Left lung (tissue), 10 donors: ENCODE measurements around the gene FAT3. TPM values are rescaled to one million over a fixed set of nuclear protein-coding genes. Genes with fewer than 3 reads are reported as not detected.

Source experiments
- ATAC-seq: fragments of 200-7000 bp; cut with Tn5 transposase; one replicate; pipeline ENCODE4 v1.9.1; 2020; ENCODE audit warnings: moderate library complexity
- DNase-seq, 4 donors: peaks; one replicate each; pipeline ENCODE4 v3.0.0-alpha.2; 2013 to 2020
- H3K27ac ChIP-seq, 2 donors: fragments of 200-600 bp; sonication (generic) in 1 of 2; one replicate each; pipeline versions ENCODE4 v1.5.0 to v1.8.0; 2020 to 2021
- H3K27me3 ChIP-seq, 2 donors: fragments of 200-600 bp; sonication (generic) in 1 of 2; one replicate each; pipeline versions ENCODE4 v1.5.0 to v1.8.0; 2020 to 2021
- H3K36me3 ChIP-seq, 2 donors: fragments of 200-600 bp; sonication (generic) in 1 of 2; one replicate each; pipeline versions ENCODE4 v1.5.0 to v1.8.0; 2020 to 2021
- H3K4me1 ChIP-seq, 2 donors: fragments of 200-600 bp; one replicate each; pipeline ENCODE4 v1.8.0; 2021
- H3K4me3 ChIP-seq, 2 donors: fragments of 200-600 bp; sonication (generic) in 1 of 2; one replicate each; pipeline versions ENCODE4 v1.5.0 to v1.8.0; 2020 to 2021; ENCODE audit warnings: mild to moderate bottlenecking in 1 of 2
- H3K9me3 ChIP-seq, 2 donors: fragments of 200-600 bp; sonication (generic) in 1 of 2; one replicate each; pipeline versions ENCODE4 v1.5.0 to v1.8.0; 2020 to 2021
- intact Hi-C, 2 donors: fragments of 100-400 bp; cut with DNase I; formaldehyde crosslinking; loops; one replicate each; pipeline versions ENCODE4 v1.11.2 to v1.14.2; 2022
- polyA plus RNA-seq, 6 donors: library from polyadenylated mRNA; unstranded; fragments of 120-200 nt; gene quantifications; one replicate each; pipeline ENCODE4 v1.2.1, GENCODE V29; 2013; ENCODE audit not compliant: insufficient read length in 6 of 6
- total RNA-seq, 2 donors: library from RNA; stranded (reverse); fragmentation: NEBNext Ultra II Directional; extraction: Animal tissue kit (Norgen Biotek cat#: 25700); gene quantifications; one replicate each; pipeline ENCODE4 v1.2.1, GENCODE V29; 2021
- TF ChIP-seq, protein P1 (sequence below), 2 donors: fragments of 200-600 bp; sonication (generic) in 1 of 2; IDR thresholded peaks; one replicate each; pipeline versions ENCODE4 v1.5.0 to v1.8.0; 2021; ENCODE audit warnings: antibody characterized with exemption in 2 of 2
- donor health status: DM: no; HTN: yes; CAD: no.
- donor health status: DM: no; HTN: no; CAD: no.

Gene FAT3
- total and polyA plus RNA-seq, 8 donors, result 3.0 to 73.3 (median 61.6) TPM

DNA sequence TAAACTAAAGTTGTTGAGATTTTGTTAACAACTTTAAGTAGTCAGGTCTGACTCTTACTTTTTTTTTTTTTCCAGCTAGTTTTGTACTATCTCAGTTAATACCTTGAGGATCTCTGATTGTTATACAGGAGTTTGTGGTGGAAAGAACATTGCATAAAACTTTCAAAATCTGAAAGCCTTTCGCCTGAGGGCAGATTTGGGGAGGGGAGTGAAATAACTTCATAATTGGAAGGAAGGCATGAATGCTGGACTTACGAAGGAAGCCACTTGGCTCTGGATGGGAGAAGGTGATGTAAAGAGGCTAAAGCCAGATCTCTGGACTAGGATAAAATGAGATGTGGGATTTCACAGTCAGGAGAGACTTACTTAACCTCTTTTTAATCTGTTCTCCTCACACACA is 18.2 kb upstream of the FAT3 start:
- no peaks in the 10 kb centered on the region for H3K27me3 ChIP-seq
- ATAC-seq (no peak), DNase-seq (no peak)
- H3K4me3 ChIP-seq, result no peak overlapping the region
- no peaks in the 10 kb centered on the region for H3K9me3 ChIP-seq
- intact Hi-C loops, result no loop called here
- TF ChIP-seq, protein P1, sequence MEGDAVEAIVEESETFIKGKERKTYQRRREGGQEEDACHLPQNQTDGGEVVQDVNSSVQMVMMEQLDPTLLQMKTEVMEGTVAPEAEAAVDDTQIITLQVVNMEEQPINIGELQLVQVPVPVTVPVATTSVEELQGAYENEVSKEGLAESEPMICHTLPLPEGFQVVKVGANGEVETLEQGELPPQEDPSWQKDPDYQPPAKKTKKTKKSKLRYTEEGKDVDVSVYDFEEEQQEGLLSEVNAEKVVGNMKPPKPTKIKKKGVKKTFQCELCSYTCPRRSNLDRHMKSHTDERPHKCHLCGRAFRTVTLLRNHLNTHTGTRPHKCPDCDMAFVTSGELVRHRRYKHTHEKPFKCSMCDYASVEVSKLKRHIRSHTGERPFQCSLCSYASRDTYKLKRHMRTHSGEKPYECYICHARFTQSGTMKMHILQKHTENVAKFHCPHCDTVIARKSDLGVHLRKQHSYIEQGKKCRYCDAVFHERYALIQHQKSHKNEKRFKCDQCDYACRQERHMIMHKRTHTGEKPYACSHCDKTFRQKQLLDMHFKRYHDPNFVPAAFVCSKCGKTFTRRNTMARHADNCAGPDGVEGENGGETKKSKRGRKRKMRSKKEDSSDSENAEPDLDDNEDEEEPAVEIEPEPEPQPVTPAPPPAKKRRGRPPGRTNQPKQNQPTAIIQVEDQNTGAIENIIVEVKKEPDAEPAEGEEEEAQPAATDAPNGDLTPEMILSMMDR (IDR thresholded peaks at IDR 0.05), result no peak
- H3K27ac ChIP-seq, result no peak overlapping the region
- no peaks in the 10 kb centered on the region for H3K4me1 ChIP-seq
- no peaks in the 10 kb centered on the region for H3K36me3 ChIP-seq

DNA sequence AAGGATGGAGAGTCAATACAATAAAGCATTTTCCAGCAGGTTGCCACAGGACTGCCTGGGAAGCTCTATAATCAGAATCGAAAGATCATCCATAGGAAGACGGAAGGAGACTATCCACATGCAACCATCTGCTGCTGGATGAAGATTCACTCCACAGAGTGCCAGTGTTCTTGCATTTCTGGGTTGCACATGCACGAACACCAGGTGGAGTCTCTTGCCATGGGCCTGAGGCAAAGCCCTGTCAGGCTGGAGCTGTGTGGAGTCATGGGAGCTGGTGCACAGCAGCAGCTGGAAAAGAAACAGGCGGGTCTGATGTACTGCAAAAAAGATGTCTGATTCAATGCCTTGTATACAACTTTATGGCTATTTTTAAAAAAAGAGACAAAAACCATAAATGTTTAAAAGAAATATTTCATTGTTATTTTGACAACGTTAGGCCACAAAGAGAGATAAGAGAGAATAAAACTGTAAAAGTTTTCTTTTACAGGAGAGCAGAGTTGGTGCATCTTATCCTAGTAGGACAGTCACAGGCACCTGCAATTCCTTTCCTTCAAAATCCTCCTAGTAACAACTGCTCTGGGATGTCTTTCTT is 12.9 kb upstream of the FAT3 start:
- Histone ChIP-seq H3K27me3 (no peaks in the 10 kb centered on the region), H3K4me1 (no peaks in the 10 kb centered on the region), H3K36me3 (no peaks in the 10 kb centered on the region), H3K27ac (no peak overlapping the region), H3K9me3 (no peaks in the 10 kb centered on the region), H3K4me3 (no peak overlapping the region)
- TF ChIP-seq, protein P1 (IDR thresholded peaks at IDR 0.05), result no peak
- no peak for DNase-seq
- intact Hi-C loops, result no loop called here
- peak; percentile 19 for ATAC-seq

DNA sequence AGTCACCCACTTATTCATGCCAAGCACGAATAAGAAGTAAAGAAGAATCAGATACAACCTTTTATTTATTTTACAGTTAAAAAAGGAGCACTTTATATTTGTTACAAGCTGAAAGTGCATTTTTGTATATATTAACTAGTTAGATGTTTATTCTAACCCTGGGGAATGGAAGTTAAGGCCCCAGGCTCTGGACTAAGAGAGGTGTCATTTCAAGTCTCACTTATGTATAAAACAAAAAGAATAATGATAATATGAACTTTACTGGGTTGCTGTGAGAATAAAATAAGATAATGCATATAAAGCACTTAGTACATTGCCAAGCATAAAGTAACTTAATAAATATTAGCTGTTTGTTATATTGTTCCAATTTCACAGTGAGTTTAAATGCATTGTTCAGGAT is 12.1 kb upstream of the FAT3 start:
- Histone ChIP-seq H3K9me3 (no peaks in the 10 kb centered on the region), H3K27ac (no peak overlapping the region)
- intact Hi-C loops, result no loop called here

DNA sequence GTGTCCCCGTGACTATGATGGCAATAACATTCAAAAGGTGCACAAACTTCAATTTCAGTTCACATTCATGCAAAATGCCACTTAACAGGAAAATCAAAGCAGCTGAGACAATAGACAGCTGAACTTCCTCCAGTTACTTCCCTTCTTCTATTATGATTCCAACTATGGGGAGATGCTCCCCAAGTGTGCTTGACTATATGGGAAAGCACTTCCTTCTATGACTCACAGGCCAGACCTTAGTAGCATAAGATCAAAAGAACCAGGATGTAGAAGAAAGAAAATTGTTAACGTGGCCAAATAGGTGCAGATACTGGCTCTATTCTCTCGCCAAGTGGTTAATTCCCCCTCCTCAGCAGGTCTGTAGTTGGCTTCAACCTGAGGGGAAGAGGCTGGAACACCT is 7.8 kb upstream of the FAT3 start:
- Histone ChIP-seq H3K27me3 (no peaks in the 10 kb centered on the region), H3K4me1 (no peaks in the 10 kb centered on the region), H3K9me3 (no peaks in the 10 kb centered on the region), H3K4me3 (no peak overlapping the region), H3K36me3 (no peaks in the 10 kb centered on the region), H3K27ac (no peak overlapping the region)
- intact Hi-C loops, result no loop called here
- TF ChIP-seq, protein P1 (IDR thresholded peaks at IDR 0.05), result no peak
- ATAC-seq (no peak), DNase-seq (no peak)

More for the DNA sequence above, 12.1 kb upstream of the FAT3 start:
- Histone ChIP-seq H3K4me3 (no peak overlapping the region), H3K27me3 (no peaks in the 10 kb centered on the region), H3K36me3 (no peaks in the 10 kb centered on the region), H3K4me1 (no peaks in the 10 kb centered on the region)
- TF ChIP-seq, protein P1 (IDR thresholded peaks at IDR 0.05), result no peak
- DNase-seq, result no peak
- ATAC-seq, result no peak

DNA sequence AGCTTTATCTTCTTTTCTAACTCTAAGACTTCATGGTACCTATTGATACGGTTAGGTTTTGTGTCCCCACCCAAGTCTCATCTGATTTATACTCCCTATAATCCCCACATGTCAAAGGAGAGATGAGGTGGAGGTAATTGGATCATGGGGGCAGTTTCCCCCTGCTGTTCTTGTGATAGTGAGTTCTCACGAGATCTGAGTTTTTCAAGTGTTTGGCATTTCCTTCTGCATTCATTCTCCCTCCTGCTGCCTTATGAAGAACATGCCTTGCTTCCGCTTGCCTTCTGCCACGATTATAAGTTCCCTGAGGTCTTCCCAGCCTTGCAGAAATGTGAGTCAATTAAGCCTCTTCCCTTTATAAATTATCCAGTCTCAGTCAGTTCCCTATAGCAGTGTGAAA is 5.1 kb upstream of the FAT3 start:
- H3K36me3 ChIP-seq, result no peaks in the 10 kb centered on the region
- H3K9me3 ChIP-seq, result no peaks in the 10 kb centered on the region
- H3K27me3 ChIP-seq, result peaks cover 1 to 25% of the 10 kb centered on the region in 2 donors
- no peaks in the 10 kb centered on the region for H3K4me1 ChIP-seq
- no peak for DNase-seq
- TF ChIP-seq, protein P1 (IDR thresholded peaks at IDR 0.05), result no peak
- no peak overlapping the region for H3K4me3 ChIP-seq
- intact Hi-C loops, result no loop called here
- no peak overlapping the region for H3K27ac ChIP-seq
- no peak for ATAC-seq
